ENCODE data around the gene SCUBE3.

The SCUBE3 gene

DNA sequence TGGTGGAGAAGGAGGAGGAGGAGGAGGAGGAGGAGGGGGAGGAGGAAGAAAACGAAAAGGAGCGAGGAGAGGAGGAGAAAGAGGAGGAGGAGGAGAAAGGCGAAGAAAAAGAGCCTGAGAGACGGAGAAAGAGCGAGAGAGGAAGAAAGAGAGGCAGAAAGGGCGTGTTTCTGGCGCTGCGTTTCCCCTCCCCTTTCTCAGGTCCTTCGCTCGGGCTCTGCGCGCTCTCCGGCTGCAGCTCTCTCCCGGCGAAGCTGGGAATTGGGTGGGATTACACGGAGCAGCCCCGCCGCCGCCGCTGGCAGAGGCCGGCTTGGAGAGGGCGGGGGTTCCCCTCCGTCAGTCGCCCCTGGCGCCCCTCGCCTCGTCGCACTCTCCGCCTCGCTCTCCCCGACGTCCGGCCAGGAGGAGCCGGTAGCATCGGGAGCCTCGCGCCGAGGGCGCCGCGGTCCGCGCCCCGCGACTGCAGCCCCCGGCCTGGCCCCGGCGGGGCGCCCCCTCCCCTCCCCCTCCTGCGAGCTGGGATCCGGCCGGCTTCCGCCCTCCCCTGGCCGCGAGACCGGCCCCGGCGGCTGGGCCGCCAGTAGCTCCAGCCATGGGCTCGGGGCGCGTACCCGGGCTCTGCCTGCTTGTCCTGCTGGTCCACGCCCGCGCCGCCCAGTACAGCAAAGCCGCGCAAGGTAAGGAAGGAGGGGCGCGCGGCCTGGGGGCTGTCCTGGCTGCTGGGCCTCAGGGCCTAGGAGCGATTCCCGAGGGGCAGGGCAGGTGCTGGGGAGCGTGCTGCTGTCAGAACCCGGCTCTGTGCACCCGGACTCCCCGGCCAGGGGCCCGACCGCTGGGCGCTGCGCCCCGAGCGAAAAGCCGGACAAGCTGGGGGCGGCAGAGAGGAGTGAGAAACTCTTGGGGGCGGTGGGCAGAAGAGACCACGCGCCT, at the start of gene SCUBE3:
SCUBE3 (plus strand) TSS at position 133 of the 933 bp plus-strand sequence; CDS start at position 596, 463 bp downstream.
- peak within 1 kb of the TSS; percentile 51; the same call in 1 of the 2 replicates for H3K4me3 ChIP-seq (ENCODE audit: low read length)
- no peak for TF ChIP-seq ZNF274 (IDR thresholded peaks at IDR 0.05; ENCODE audit: low read depth, low read length)

DNA sequence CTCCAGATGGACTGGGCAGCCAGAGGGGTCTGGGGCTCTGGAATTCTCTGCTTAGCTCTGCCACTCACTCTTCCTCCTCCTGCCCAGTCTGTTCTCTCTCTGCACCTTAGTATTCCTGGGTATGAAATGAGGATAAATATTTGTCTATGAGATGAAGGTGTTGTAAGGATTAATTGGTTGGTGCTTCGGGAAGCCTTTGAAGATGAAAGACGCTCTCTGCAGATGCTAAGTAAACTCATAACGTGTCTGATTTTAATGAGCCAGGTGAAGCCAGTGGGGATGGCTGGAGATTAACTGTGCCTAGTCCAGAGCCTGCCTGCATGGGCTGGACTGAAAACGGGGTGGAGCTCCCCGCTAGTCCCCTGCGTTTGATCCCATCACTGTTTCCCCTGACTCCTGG, 49.5 kb upstream of the SCUBE3 start:
- no peak for TF ChIP-seq ZNF274 (IDR thresholded peaks at IDR 0.05; ENCODE audit: low read depth, low read length)
- H3K4me3 ChIP-seq (ENCODE audit: low read length): no peak overlapping the region

DNA sequence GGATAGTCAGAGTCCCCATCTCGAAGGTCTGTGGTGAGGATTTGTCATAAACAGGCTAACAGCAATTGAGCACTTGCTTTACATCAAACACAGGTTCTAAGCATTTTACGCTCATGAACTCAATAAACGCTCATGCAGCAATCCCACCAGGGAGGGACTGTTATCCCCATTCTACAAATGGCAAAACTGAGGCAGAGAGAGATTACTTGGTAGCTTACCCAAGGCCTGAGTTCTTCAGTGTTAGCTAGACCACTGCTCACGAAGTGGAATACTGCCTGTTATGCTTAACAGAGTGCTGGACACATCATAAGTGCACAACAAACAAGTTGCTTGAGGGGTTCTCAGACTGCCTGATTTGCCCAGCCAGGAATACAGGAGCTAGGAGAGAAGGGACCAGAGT, 48.9 kb upstream of the SCUBE3 start:
- TF ChIP-seq ZNF274 (IDR thresholded peaks at IDR 0.05; ENCODE audit: low read depth, low read length): no peak
- H3K4me3 ChIP-seq (ENCODE audit: low read length): no peak overlapping the region

DNA sequence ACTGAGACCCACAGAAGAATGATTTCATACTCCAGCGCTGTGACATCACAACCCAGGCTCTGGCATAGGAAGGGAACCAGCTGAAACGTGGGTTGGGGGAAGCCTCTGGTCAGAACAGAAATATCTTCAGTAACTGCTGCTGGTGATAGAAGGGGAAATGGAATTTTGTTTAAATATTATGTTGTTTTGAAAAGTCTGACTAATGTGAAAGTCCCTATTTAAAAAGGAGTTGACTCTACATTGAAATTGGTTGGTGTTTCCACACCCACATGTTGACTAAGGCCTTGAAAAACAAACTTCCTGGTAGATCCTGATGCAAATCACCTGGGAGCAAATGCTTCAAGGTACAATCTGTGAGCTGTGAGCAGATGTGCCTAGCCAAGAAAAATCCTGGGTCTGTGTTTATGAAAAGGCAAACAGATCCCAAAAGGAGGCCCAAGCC, 48.1 kb upstream of the SCUBE3 start:
- no peak for TF ChIP-seq ZNF274 (IDR thresholded peaks at IDR 0.05; ENCODE audit: low read depth, low read length)
- H3K4me3 ChIP-seq (ENCODE audit: low read length): no peak overlapping the region

DNA sequence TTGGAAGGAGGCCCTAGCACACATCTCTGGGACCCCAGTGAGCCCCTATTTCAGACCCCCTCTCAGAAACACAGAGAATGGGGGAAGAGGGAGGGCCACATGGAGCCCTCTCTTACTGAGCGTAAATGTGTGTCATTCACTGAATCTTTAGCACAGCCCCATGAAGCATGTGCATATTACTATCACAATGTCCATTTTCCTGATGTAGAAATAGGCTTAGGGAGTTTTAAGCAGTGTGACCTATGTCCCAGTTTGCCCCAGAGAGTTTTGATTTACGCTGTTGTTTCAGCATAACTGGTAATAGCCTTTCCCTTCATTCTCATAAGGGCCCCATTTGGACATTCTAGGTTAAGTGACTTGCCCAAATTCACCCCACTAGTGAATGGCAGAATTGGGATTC, 47.6 kb upstream of the SCUBE3 start:
- no peak for TF ChIP-seq ZNF274 (IDR thresholded peaks at IDR 0.05; ENCODE audit: low read depth, low read length)
- no peak overlapping the region for H3K4me3 ChIP-seq (ENCODE audit: low read length)

DNA sequence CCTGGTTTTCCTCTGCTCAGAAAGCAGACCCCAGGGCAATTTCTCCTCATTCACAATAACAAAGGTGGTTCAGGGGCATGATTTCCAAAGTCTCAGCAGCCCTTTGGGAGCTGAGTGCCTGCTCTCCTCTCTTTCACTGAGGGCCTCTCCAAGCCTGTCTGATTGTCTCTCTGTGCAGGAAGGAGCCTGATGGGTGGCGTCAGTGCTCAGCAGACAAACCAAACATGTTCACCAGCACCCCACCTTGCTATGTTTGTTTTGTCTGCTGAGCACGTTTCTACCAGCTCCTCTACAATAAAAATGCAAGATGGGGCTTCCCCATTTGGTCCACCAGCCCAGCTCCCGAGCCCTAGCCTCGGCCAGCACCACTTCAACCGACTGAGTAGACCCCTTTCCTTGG, 47.2 kb upstream of the SCUBE3 start:
- H3K4me3 ChIP-seq (ENCODE audit: low read length): no peak overlapping the region
- TF ChIP-seq ZNF274 (IDR thresholded peaks at IDR 0.05; ENCODE audit: low read depth, low read length): no peak

DNA sequence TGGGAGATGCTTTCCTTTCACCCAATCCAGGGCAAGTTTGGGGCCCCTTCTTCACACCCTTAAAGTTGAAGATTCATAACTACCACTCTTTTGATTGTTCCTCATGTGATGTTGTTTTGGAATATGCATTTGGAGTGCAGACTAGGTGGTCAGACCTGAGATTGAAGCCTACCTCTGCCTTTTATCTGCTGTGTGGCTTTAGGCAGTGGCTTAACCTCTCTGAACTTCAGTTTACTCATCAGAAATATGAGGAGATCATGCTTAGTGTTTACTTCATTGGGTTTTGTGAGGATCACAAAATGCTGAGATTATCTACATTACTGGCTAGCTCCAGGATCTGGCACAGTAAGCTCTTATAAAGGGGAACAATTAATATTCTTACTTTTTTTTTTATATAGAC, 46.3 kb upstream of the SCUBE3 start:
- no peak for TF ChIP-seq ZNF274 (IDR thresholded peaks at IDR 0.05; ENCODE audit: low read depth, low read length)

DNA sequence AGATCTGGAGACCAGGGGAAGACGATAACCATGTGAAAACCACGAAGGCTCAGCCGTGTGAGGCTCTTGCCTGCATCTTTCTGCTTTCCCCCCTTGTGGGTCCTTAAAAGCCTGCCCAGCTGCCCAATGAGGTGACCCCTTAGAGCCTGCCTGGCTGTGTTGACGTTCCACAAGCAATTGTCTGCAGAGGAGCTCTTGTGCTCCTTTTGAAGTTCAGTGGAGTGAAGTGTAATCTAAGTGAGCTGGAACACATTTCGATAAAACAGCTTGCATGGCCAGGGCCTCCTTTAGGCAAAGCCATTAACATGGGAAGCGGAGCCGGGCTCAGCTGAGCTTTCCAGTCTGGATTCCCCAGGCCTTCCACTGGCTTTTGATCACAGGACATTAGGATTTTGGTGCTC, 45.3 kb upstream of the SCUBE3 start:
- H3K4me3 ChIP-seq (ENCODE audit: low read length): no peak overlapping the region
- TF ChIP-seq ZNF274 (IDR thresholded peaks at IDR 0.05; ENCODE audit: low read depth, low read length): no peak

More for the DNA sequence above, 46.3 kb upstream of the SCUBE3 start:
- H3K4me3 ChIP-seq (ENCODE audit: low read length): no peak overlapping the region

DNA sequence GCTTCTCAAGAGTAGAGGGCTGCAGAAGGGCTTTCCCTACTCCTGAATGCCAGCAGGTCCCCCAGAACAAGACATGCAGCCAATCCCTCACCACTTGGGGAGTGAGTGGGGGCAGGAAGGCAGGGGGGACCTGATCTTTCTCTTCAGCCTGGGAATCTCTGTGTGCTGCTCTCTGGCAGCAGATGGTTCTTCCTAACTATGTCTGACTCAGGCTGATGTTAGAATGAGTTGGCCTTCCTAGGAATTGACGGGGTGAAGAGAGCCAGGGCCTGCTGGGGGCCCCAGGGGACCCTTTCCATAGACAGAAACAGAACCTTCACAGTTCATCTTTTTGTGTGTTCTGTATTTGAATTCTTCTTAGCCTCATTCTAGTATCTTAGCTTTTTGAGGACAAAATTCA, 43.6 kb upstream of the SCUBE3 start:
- no peak for TF ChIP-seq ZNF274 (IDR thresholded peaks at IDR 0.05; ENCODE audit: low read depth, low read length)
- H3K4me3 ChIP-seq (ENCODE audit: low read length): no peak overlapping the region

DNA sequence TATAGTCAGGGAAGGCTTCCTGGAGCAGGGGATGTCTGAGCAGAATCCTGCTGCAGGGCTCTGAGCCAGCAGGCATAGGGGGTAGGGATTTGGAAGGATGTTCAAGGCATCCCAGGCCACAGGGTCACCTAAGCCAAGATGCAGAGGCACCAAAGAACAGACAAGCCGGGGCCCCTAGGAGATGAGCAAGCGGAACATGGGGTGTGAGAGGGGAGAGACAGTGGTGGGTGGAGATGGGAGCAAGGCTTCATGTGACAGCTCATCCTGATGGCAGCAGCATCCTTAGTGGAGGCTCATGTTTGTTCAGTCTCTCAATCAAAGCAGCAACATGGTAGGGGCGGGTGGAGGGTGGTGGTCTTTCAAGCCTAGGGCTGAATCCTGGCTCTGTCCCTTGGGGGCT, 42.9 kb upstream of the SCUBE3 start:
- no peak overlapping the region for H3K4me3 ChIP-seq (ENCODE audit: low read length)
- TF ChIP-seq ZNF274 (IDR thresholded peaks at IDR 0.05; ENCODE audit: low read depth, low read length): no peak

DNA sequence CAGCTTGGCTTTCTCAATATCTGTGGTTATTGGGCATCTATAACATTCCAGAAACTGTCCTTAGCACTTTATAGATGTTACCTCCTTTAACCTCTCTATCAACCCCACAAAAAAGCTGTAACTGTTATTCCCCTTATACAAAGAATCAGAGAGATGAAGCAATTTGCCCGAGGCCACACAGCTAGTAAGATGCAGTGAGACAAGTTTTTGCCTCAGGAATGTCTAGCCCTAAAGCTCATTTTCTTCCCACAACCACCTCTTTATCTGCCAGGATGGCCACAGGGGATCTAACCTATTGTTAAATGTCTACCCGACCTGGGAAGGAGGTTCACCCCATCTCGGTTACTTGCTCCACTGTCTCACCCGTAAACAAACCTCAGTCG, 40.7 kb upstream of the SCUBE3 start:
- no peak for TF ChIP-seq ZNF274 (IDR thresholded peaks at IDR 0.05; ENCODE audit: low read depth, low read length)
- H3K4me3 ChIP-seq (ENCODE audit: low read length): no peak overlapping the region

DNA sequence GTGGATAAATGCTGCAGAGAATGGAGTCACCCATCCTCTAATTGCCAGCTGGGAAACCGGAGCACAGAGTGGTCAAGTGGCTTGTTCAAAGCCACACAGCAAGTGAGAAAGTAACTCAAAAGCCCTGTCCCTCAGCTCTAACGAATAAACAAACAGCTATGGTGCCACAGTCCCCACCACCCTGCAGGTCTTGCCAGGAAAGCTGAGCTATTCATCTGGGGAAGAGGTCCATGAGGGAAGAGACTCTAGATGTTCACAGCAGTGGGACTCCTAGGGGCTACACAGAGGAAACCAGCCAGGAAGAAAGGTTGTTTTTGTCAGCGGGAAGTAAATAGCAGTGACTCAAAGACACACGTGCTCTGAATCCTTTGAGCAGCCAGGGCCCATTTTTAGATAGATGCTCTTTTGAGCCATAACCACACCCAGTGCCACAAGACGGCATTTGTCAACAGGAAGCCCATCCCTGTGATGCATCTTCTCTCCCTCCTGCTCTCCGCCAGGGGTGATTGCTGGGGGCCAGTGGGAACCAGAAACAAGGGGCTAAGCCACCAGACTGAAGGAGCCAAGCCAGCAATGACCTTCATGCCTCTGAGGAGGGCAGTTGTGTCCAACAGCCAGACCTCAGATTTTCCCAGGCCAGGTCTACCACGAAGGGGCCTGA, 40.2 kb upstream of the SCUBE3 start:
- TF ChIP-seq ZNF274 (IDR thresholded peaks at IDR 0.05; ENCODE audit: low read depth, low read length): no peak
- no peak overlapping the region for H3K4me3 ChIP-seq (ENCODE audit: low read length)

DNA sequence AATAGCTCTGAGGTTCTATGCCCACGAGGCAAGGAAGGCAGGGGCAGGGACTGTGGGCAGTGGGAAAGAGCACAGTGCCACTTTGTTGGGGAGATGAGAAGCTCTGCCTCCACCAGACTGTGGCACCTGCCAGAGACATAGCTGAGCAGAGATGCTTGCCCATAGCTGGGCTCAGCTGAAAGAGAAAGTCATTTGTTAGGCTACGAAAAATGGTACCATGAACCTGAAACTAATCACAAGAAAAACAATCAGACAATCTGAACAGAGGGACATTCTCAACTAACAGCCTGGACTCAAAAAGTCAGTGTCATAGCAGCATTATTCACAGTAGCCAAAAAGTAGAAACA, 39.7 kb upstream of the SCUBE3 start:
- TF ChIP-seq ZNF274 (IDR thresholded peaks at IDR 0.05; ENCODE audit: low read depth, low read length): no peak
- H3K4me3 ChIP-seq (ENCODE audit: low read length): no peak overlapping the region

DNA sequence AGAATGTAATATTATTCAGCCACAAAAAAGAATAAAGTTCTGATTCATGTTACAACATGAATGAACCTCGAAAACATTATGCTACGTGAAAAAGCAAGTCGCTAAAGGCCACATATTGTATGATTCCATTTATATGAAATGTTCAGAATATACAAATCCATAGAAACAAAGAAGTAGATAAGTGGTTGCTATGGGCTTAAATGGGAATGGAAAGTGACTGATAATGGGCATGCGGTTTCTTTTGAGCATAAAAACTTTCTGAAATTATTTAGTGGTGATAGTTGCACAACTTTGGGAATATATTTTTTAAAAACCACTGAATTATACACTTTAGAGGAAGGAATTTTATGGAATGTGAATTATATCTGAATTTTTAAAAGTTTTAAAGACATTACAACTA, 39.3 kb upstream of the SCUBE3 start:
- no peak overlapping the region for H3K4me3 ChIP-seq (ENCODE audit: low read length)
- TF ChIP-seq ZNF274 (IDR thresholded peaks at IDR 0.05; ENCODE audit: low read depth, low read length): no peak
